ENCODE measurements around the gene COX6A1.
A peak's percentile ranks its signal among the peaks of the same experiment; 100 is the strongest.

The COX6A1 gene

DNA sequence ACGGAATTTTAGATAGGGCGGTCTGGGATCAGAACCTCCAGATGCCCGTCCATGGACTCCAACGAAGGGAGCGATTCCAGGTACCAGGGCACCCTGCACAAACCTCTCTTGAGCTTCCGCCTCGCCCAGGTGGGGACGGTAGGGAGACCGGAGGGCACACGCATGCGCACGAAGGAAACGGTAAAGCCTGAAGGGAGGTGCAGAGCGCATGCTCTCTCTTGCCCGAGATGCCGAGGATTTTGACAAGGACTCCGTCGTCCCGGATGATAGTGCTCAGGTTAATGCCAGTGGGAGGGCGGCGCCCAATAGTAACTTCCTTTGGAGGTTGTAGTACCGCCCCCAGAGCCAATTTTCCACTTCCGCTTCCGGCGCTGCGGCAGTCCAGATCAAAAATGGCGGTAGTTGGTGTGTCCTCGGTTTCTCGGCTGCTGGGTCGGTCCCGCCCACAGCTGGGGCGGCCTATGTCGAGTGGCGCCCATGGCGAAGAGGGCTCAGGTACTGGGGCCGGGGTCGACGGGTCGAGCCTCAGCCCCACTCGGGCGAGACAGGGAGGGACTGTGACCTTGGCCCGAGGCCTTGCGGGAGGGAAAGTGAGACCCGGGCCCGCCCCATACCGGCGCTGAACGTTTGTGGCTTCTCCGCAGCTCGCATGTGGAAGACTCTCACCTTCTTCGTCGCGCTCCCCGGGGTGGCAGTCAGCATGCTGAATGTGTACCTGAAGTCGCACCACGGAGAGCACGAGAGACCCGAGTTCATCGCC, at the start of gene COX6A1:
COX6A1 (plus strand) TSS at position 379 of the 760 bp plus-strand sequence; CDS start at position 393, 14 bp downstream.
- peak; percentile 92 for DNase-seq

DNA sequence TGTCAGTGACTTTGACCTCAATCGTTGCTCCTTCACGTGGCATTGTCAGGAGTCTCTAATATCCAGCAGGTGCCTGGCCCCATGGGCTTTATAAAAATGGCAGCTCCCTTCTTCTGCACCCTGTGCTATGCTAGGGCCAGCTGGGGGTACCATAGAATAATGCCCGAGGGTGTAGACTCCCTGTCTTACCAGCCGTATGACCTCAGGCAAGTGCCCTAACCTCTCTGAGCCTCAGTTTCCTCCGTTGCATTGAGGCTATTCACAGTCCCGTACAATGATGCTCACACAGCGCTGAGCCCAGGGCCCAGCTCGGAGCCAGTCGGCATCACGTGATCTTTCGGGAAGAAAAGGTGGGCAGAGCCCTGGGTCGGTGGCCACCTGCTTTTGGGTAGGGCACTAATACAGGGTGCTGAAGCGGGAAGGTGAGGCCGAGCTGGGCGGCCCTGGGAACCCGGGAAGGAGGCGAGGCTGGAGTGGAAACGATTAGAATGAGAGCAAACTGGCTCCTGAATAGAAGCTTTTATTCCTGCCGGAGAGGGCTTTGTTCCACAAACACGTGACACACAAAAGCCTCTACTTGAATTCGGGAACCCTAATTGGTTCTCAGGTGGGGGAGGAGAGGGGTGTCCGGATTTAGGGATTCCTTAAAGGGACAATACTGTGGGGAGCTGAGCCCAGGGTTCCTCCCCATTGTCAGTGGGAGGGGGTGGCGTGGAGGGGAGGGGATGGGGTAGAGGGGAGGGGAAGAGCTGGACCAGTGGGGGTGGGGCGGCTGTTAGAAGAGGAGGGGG, 49.0 kb upstream of the COX6A1 start:
- no peak for DNase-seq

DNA sequence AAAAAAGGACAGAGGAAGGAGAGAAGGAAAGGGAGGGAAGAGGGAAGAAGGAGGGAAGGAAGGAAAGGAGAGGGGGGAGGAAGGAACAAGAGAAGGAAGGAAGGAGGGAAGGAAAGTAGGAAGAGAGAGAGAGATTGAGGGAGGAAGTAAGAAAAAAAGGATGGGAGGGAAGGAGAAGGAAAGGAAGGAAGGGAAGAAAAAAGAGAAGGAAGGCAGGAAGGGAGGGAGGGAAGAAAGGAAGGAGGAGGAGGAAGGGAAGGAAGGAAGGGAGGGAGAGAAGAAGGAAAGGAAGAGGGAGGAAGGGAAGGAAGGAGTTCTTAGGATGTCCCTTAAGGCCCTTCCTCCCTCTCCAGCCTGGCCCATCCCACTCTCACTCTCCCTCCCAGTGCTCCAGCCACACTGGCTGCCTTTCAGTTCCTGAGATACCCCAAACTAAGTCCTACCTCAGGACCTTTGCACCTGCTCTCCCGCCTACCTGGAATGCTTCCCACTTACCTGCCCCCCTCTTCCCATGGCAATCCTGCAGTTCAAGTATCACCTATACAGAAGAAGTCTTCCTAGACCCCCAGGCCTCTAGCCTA, 47.3 kb upstream of the COX6A1 start:
- no peak for DNase-seq

DNA sequence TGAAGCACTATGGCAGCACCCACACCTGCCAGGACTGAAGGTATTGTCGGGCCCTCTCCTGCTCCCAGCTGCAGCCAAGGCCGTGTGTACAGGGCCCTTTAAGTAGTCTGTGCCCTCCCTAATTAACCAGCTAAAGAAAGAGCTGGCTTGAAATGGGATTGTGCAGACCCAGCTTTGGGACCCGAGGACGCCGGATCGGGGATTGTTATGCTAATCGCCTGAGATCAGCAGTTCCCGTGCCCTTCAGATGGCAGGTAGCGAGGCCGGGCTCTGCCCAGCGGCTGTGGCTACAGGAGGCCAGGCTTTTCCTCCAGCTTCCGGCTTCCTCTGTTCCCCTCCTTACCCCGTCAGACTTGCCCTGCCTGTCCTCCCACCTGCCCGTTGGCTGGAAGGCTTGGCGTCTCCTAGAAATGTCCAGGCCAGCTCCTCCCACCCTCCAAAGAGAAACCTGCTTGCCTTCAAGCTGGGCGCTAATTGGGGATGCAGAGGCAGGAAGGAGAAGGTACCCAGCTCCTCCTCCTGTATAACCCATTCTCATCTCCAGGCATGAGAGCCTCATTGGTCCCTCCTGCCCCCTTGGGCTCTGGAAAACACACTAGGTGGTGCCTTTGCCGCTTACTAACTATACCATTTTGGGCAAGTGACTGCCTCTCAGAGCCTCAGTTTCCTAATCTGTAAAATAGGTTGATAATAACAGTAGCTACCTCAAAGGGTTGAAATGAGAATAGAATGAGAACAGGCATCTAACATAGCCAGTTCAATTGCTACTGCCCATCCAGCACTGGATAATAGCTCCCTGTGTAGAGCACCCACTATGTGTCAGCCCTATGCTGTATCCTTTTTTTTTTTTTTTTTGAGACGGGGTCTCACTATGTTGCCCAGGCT, 43.2 kb upstream of the COX6A1 start:
- DNase-seq: no peak

DNA sequence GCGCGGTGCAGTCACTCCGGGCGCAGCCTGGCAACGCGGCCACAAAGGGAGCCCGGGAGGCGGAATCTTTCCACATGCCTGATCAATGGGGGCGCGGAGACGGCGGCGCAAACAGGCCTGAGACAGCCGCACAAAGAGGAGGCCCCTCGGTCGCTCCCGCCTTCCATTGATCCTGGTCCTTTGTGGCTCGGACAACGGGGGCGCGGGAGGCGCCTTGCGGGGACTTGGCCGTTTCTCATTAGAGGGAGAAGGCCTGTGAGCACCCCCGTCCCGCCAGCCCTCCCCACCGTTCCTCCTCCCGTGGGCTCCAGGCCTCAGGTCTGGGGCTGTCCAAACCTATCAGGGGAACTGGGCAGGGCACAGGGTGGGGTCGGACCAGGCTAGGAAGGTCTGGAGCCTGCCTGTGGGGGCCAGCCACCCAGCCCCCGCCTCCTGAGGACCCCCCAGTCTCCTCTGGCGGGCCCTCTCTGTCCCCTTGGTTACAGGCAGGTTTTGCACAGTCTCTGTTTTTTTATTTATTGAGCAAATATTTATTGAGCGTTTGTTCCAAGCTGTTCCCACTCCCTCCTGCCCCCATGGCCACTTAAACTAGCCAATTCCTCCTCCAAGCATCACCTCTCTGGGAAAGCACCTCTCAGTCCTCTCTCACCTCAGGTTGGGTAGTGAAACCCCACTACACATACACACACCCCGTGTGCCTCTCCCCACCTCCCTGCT, 39.9 kb upstream of the COX6A1 start:
- no peak for DNase-seq

DNA sequence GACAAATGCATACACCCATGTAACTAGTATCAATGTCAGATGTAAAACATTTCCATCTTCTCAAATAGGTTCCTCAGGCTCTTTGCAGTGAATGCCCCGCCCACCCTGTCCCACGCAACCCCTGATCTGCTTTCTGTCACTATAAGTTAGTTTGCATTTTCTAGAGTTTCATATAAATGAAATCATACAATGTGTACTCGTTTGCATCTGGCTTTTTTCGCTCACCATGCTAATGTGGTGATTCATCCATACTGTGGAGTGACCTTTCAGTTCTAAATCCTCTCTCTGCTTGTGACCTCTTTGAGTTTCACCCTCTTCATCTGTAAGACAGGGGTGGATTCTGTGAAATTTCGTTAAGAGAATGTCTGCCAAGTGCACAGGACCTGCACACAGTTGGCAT, 38.4 kb upstream of the COX6A1 start:
- DNase-seq: no peak

DNA sequence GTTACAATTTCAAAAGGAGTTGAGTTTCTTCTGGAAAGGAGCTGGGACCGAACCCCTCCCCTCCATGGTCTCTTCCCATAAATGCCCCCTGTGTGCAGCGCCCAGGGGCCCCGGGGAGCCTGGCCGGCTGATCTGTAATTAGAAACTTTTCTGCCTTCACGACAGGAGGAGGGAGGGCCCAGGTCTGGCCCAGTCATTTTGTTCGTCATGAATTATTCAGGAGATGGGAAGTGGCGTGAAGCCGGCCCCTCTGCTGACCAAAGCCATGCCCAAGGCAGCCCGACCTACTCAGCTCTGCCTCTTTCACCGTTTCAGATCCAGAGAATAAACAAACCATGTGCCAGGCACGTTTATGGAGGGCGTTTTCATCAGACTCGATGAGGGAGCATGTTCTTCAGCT, 35.7 kb upstream of the COX6A1 start:
- DNase-seq: no peak

DNA sequence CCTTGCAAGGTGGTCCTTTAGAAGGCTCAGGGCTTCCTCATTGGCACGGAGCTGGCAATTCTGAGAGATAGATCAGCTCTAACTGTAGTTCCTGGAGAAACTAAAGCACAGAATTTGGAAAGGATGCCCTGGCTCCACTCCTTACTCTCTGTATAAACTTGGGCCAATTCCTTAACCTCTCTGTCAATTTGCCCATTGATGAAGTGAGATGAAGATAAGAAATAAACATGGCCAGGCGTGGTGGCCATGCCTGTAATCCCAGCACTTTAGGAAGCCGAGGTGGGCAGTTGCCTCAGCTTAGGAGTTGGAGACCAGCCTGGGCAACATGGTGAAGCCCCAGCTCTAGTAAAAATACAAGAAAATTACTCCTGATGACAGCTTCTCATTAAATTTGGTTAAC, 34.0 kb upstream of the COX6A1 start:
- no peak for DNase-seq

DNA sequence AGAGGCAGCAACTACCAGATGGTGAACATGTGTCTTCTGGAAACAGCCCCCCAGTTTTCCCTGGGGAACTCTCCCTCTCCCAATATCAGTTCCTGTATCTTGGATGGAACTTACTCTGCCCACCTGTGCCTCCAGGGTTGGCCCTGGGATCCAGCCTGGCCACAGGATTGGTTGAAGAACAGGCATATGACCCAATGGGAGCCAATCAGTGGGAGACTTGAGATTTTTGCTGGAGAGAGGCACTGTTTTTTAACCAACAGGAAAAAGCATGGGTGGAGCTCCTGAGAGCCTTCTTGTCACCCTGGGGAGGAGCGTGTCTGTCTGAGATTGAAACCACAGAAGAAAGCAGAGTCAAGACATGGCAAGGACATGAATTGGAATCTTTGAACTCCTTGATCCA, 33.6 kb upstream of the COX6A1 start:
- DNase-seq: no peak

DNA sequence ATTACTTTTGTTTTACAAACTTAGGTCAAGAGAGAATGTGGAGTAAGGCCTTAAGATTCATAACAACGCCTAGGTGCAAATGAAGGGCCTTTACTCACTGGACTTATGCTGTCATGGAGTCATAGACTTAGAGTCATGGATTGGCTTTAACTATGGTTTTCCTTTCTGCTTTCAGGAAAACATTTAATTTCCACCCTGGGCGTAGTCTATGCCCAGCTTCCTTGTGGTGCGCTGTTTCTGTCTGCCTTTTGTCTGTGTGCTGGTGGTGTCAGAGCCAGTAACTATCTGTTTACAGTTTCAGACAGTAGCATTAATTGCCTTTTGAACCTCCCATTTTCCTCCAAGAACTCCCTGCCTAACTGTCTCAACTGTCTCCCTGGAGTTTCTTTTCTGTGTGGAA, 31.8 kb upstream of the COX6A1 start:
- DNase-seq: no peak

DNA sequence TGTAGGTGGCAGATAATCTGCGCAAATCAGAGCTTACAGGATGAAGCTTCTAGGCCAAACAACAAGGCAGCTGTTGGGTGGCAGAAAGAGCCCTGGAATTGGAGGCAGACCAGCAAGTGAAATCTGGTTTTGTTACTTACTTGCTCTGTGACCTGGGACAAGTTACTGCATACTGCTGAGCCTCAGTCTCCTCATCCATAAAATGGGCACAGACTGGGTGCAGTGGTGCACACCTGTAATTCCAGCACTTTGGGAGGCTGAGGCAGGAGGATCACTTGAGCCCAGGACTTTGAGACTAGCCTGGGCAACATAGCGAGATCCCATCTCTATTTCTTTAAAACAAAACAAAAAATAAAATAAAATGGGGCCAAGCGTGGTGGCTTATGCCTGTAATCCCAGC, 31.4 kb upstream of the COX6A1 start:
- no peak for DNase-seq

DNA sequence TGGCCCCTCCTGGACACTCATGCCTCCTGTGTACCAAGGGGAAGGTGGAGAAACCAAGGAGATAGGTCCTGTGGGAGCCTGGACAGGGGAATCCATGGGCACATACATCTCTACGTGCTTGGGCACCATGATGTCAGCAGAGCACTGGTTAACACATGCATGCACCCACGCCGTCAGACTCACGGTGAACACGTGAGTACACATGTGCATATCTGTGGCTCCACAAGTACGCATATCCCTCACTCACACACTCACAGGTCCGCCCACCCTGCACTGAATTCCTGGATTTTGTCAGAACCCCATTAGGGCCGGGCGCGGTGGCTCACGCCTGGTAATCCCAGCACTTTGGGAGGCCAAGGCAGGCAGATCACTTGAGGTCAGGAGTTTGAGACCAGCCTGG, 29.1 kb upstream of the COX6A1 start:
- no peak for DNase-seq

DNA sequence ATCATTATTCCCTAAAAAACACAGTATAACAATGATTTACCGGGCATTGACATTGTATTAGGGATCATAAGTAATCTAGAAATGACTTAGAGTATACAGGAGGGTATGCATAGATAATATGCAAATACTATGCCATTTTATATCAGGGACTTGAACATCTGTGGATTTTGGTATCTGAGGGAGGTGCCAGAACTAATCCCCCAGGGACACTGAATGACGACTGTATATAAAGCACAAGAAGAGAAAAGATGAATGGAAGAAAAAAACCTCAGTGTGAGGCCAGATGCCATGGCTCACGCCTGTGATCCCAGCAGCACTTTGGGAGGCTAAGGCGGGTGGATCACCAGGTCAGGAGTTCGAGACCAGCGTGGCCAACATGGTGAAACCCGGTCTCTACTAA, 25.5 kb upstream of the COX6A1 start:
- DNase-seq: no peak

DNA sequence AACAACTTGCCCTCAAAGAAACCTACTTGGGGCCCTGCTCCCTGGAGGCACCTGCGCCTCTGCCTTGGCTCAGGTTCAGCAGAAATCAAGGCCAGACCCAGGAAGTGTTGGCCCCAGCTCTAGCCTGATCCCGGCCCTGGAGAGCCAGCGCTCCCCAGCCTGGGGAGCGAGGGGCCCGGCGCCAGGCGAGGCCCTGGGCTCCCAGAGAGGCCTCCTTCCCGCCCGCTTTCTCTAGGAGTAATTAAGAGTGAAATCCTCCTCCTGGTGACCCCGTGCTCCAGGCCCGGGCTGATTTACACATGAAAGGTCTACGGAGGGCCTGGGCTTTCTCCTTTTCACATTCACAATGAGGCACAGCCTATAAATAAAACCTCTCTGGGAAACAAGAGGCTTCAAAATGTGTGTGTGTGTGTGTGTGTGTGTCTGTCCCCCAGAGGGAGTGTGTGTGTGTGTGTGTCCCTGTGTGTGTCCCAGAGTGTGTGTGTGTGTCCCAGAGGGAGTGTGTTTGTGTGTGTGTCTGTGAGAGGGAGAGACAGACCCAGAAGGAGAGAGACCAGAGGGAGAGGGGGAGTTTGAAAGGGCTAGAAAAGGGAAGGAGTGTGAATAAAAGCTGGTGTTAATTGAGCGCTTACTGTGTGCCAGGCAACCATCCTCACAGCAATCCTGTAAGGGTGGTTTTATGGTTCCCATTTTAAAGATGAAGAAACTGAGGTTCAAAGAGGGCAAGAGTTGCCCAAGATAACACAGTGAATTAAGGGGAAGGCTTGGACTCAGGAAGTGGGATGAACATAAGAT, 23.8 kb upstream of the COX6A1 start:
- DNase-seq: no peak

DNA sequence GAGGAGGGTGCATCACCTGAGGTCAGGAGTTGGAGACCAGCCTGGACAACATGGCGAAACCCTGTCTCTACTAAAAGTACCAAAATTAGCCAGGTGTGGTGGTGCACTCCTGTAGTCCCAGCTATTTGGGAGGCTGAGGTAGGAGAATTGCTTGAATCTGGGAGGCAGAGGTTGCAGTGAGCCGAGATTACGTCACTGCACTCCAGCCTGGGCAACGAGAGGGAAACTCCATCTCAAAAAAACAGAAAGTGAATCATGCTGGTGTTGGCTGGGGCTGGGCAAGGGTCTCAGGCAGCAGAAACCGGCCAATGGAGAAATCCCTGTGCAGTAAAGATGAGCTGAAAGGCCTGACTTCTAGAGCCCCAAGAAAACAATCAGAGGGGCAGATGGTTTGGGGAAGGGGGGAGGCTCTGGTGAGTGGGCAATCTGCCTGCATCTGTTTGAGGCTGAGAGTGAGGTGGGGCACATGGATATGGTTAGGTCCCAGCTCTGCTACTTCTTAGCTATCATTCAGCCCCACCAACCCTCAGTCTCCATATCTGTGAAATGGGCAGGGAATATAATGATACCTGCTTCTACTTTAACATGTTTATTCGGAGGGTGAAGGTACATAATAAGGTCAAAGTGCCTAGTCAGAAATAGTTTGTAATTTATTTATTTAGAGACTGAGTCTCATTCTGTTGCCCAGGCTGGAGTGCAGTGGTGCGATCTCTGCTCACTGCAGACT, 21.3 kb upstream of the COX6A1 start:
- no peak for DNase-seq

DNA sequence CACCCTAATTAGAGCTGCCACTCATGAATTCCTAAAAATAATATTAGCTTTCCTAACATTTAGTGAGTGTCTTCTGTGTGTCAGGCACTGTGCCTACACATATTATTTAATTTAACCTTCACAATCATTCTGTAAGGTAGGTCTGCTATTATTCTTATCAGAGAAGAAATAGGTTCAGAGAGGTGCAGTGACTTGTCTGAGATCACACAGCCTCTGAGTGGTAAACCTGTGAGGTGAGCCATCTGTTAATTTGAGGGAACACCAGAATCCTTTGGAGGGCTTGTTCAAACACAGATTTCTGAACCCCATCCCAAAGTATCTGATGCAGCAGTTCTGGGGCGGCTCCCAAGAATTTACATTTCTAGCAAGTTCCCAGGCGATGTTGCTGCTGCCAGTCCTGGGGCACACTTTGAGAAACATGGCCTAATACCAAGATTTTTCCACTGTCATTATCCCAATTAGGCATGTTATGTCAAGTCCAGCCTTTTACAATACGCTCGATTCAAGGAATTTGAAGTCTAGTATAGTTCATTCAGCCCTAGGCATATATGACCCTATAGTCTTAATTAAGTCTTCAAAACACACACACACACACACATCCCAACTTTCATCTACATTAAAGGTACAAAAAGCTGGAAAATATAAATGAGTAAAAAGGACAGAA, 19.9 kb upstream of the COX6A1 start:
- DNase-seq: no peak

DNA sequence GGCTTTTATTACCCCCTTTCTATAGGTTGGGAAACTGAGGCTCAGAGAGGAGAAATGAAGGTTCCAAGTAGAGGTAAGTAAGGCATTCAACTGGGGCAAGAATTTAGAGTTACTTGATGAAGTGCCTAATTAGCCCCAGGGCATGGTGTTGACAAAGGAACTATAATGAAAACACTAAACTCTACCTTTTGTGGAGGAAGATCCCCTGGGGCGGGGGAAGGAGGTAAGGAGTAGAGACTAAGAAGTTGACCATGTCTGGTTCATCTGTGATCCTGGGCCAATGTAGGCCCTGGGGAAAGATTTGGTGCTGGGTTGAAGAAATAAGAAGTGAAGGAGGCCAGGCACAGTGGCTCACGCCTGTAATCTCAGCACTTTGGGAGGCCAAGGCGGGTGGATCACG, 16.2 kb upstream of the COX6A1 start:
- no peak for DNase-seq

DNA sequence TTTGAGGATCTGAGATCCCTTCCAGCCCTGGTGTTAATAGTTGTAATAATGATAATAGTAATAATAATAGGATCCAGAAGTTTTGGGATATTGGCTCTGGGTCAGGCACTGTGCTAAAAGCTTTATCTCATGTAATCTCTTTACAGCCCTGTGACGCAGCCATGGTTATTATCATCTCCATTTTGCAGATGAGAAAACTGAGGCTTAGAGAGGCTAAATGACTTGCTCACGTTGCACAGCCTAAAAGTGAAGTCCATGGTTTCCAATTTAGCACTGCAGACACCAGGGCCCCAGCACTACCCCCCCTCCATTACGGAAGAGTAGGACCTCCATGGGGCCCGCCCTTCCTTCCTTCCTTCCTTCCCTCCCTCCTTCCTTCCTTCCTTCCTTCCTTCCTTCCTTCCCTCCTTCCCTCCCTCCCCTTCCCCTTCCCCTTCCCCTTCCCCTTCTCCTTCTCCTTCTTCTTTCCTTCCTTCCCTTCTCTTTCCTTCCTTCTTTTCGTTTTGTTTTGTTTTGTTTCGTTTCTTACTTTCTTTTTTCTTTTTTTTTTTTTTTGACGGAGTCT, 14.9 kb upstream of the COX6A1 start:
- no peak for DNase-seq

DNA sequence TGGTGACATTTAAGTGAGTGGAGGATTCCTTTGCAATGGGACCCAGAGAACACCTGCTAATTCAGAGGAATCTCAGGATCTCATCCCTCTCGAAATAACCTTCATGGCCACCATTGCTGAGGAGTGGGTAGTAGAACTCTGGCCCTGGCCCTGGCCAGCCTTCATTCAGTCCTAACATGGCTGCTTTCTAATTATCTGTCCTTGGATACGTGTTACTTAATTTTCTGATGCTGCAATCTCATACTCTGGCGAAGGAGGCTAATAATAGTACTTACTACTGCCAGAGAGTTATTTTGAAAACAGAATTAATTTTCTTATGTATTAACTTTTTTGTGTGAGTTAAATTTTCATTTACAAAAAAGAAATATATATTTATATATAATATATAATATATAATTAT, 12.1 kb upstream of the COX6A1 start:
- DNase-seq: no peak
